ENCODE measurements around the gene HPS5. TPM values are rescaled to one million over a fixed set of nuclear protein-coding genes. Genes with fewer than 3 reads are reported as not detected.

The HPS5 gene
- total RNA-seq, 2 experiments from 2014 or later, result 23.0 to 29.9 TPM

GRCh38 chr11:18361154-18361553 is 39.2 kb upstream of the HPS5 start:
- Histone ChIP-seq H3K27ac (ENCODE audit: low read depth, low read length, poor library complexity, severe bottlenecking) (no peak overlapping the region), H3K36me3 (ENCODE audit: insufficient read depth, low read length) (peaks cover 96% of the 10 kb centered on the region), H4K20me1 (ENCODE audit: insufficient read depth, low read length) (no peaks in the 10 kb centered on the region), H3K79me2 (ENCODE audit: insufficient read depth, low read depth, low read length) (no peaks in the 10 kb centered on the region), H3K4me2 (ENCODE audit: low read length) (no peak overlapping the region), H3K9me3 (ENCODE audit: low read length) (no peaks in the 10 kb centered on the region), H3K4me3 (ENCODE audit: low read depth, low read length, poor library complexity, severe bottlenecking) (no peak overlapping the region), H2AFZ (ENCODE audit: low read length) (no peak overlapping the region), H3K9me2 (ENCODE audit: insufficient read depth, low read length) (no peaks in the 10 kb centered on the region), H3K4me1 (ENCODE audit: insufficient read depth, low read length, poor library complexity, severe bottlenecking) (no peaks in the 10 kb centered on the region)
- BruUV-seq (replicated peaks), result no TSS peak
- CTCF ChIA-PET (ENCODE audit: unreplicated experiment), result no interaction called here
- POLR2A ChIA-PET, result no interaction called here
- DNase-seq (ENCODE audit: low spot score), result no peak
- TF ChIP-seq CTCF (conservative IDR thresholded peaks at IDR 0.05; ENCODE audit: low read length), result no peak
- no peak for TF ChIP-seq EZH2phosphoT487 (IDR thresholded peaks at IDR 0.05; ENCODE audit: borderline replicate concordance, low read depth, low read length)
- intact Hi-C loops (cut with micrococcal nuclease; ENCODE audit: unreplicated experiment), result no loop called here

GRCh38 chr11:18358646-18359045 is 36.7 kb upstream of the HPS5 start:
- Histone ChIP-seq H2AFZ (ENCODE audit: low read length) (no peak overlapping the region), H3K4me1 (ENCODE audit: insufficient read depth, low read length, poor library complexity, severe bottlenecking) (no peaks in the 10 kb centered on the region), H4K20me1 (ENCODE audit: insufficient read depth, low read length) (no peaks in the 10 kb centered on the region), H3K79me2 (ENCODE audit: insufficient read depth, low read depth, low read length) (no peaks in the 10 kb centered on the region), H3K9me3 (ENCODE audit: low read length) (no peaks in the 10 kb centered on the region), H3K4me2 (ENCODE audit: low read length) (no peak overlapping the region), H3K4me3 (ENCODE audit: low read depth, low read length, poor library complexity, severe bottlenecking) (no peak overlapping the region), H3K36me3 (ENCODE audit: insufficient read depth, low read length) (peaks cover 89% of the 10 kb centered on the region), H3K27ac (ENCODE audit: low read depth, low read length, poor library complexity, severe bottlenecking) (no peak overlapping the region), H3K9me2 (ENCODE audit: insufficient read depth, low read length) (no peaks in the 10 kb centered on the region)
- CTCF ChIA-PET (ENCODE audit: unreplicated experiment), result no interaction called here
- POLR2A ChIA-PET, result interaction anchor here (0.6 kb wide), 1 partner anchor 15 kb away, joined by 3 read pairs; no protein-coding TSS in a partner anchor
- intact Hi-C loops (cut with micrococcal nuclease; ENCODE audit: unreplicated experiment), result no loop called here
- no TSS peak for BruUV-seq (replicated peaks)
- TF ChIP-seq EZH2phosphoT487 (IDR thresholded peaks at IDR 0.05; ENCODE audit: borderline replicate concordance, low read depth, low read length), result no peak
- no peak for TF ChIP-seq CTCF (conservative IDR thresholded peaks at IDR 0.05; ENCODE audit: low read length)
- no peak for DNase-seq (ENCODE audit: low spot score)

- H3K27ac ChIP-seq (ENCODE audit: low read depth, low read length, poor library complexity, severe bottlenecking), result no peak overlapping the region
- no peaks in the 10 kb centered on the region for H3K9me2 ChIP-seq (ENCODE audit: insufficient read depth, low read length)
- no peaks in the 10 kb centered on the region for H3K4me1 ChIP-seq (ENCODE audit: insufficient read depth, low read length, poor library complexity, severe bottlenecking)
- TF ChIP-seq CTCF (conservative IDR thresholded peaks at IDR 0.05; ENCODE audit: low read length) (no peak), EZH2phosphoT487 (IDR thresholded peaks at IDR 0.05; ENCODE audit: borderline replicate concordance, low read depth, low read length) (no peak)
- H3K4me2 ChIP-seq (ENCODE audit: low read length), result no peak overlapping the region
- ChIA-PET CTCF (ENCODE audit: unreplicated experiment) (no interaction called here), POLR2A (interaction anchor here (1.0 to 1.7 kb wide), 2 partner anchors 13 to 31 kb away, joined by 3 to 4 read pairs; no protein-coding TSS in a partner anchor)
- H2AFZ ChIP-seq (ENCODE audit: low read length), result no peak overlapping the region
- no peak overlapping the region for H3K4me3 ChIP-seq (ENCODE audit: low read depth, low read length, poor library complexity, severe bottlenecking)
- no TSS peak for BruUV-seq (replicated peaks)
- H3K79me2 ChIP-seq (ENCODE audit: insufficient read depth, low read depth, low read length), result no peaks in the 10 kb centered on the region
- H3K36me3 ChIP-seq (ENCODE audit: insufficient read depth, low read length), result peaks cover 79% of the 10 kb centered on the region
- no peaks in the 10 kb centered on the region for H3K9me3 ChIP-seq (ENCODE audit: low read length)
- intact Hi-C loops (cut with micrococcal nuclease; ENCODE audit: unreplicated experiment), result no loop called here
- DNase-seq (ENCODE audit: low spot score), result no peak
- H4K20me1 ChIP-seq (ENCODE audit: insufficient read depth, low read length), result no peaks in the 10 kb centered on the region
Observed at GRCh38 chr11:18352581-18352980, 30.6 kb upstream of the HPS5 start.

All from OCI-LY7 (cell line).